Measurements from ENCODE around the gene DPRX. TPM values are rescaled to one million over a fixed set of nuclear protein-coding genes. Genes with fewer than 3 reads are reported as not detected.

Gene DPRX
- total RNA-seq, 1 experiment from 2014 or later = not detected

Small RNA genes within 50 kb of the gene (microRNA-seq; reads per million reads assigned to microRNA genes)
- not detected for gene MIR1323 (ENCODE audit: unreplicated experiment)
- gene MIR498 (ENCODE audit: unreplicated experiment) = 0.95 reads per million
- gene MIR512-1 (ENCODE audit: unreplicated experiment) = not detected
- gene MIR512-2 (ENCODE audit: unreplicated experiment) = not detected
- not detected for gene MIR515-1 (ENCODE audit: unreplicated experiment)
- not detected for gene MIR515-2 (ENCODE audit: unreplicated experiment)
- gene MIR519C (ENCODE audit: unreplicated experiment) = 3.2 reads per million, percentile 3 among the genes with 10 or more reads in this experiment
- gene MIR519E (ENCODE audit: unreplicated experiment) = not detected
- not detected for gene MIR520E (ENCODE audit: unreplicated experiment)
- gene MIR520F (ENCODE audit: unreplicated experiment) = 2.5 reads per million

Other genes with a start within 250 kb of the DPRX start
- gene ZNF765, start 236.8 kb upstream of the DPRX start, total RNA-seq (2021; ENCODE audit: unreplicated experiment) = 15.3 TPM
- gene ZNF761, start 200.0 kb upstream of the DPRX start, total RNA-seq (2021; ENCODE audit: unreplicated experiment) = 21.8 TPM
- 9.6 TPM for gene ZNF813, start 164.3 kb upstream of the DPRX start, total RNA-seq (2021; ENCODE audit: unreplicated experiment)
- gene ZNF331, start 93.9 kb upstream of the DPRX start, total RNA-seq (2021; ENCODE audit: unreplicated experiment) = 25.0 TPM
- 0.05 TPM for gene NLRP12, start 192.3 kb downstream of the DPRX start, total RNA-seq (2021; ENCODE audit: unreplicated experiment)
- gene MYADM, start 235.9 kb downstream of the DPRX start, total RNA-seq (2021; ENCODE audit: unreplicated experiment) = 469 TPM

Data from Panc1 (cell line).